NOMO-1 treated with DMSO at 0.1 percent for 48 hours (cell line): ENCODE data around the gene HOXA13.
A peak's percentile ranks its signal among the peaks of the same experiment; 100 is the strongest.

Experiments
- DNase-seq: peaks from one replicate; lab custom pipeline; 2025; ENCODE audit not compliant: unreplicated experiment; lab: John Stamatoyannopoulos, UW

HOXA13 gene

DNA sequence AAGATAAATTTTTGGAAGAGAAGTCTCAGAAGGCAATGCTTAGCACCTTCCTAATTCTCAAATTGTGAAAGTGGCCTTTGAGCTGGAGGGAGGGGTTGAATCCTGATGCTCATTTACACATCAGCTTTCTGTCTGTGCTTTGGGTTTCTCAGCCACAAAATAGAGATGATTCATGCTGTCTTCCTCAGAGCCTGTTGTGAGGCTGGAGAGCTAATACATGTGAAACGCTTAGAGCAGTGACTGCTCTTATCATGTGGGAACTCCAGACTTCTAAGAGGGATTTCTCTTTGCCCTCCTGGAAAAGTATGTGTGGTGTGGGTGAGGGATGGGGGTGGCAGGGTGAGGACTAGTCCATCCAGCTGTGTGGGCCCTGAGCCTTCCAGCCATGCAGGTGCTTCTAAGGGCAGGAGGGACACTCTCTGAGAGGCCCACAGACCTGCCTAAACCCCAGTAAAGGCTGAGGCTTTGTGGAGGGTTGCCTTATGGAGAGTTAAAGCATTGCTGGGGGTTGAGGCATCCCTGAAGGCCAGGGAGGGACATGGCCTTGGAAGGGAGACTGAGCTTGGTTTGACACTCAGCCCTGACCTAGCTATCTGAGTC, 37.9 kb upstream of the HOXA13 start:
- DNase-seq, result peak; percentile 54

- peak; percentile 27 for DNase-seq
Observed at GRCh38 chr7:27235387-27236311, 35.8 kb upstream of the HOXA13 start.

DNA sequence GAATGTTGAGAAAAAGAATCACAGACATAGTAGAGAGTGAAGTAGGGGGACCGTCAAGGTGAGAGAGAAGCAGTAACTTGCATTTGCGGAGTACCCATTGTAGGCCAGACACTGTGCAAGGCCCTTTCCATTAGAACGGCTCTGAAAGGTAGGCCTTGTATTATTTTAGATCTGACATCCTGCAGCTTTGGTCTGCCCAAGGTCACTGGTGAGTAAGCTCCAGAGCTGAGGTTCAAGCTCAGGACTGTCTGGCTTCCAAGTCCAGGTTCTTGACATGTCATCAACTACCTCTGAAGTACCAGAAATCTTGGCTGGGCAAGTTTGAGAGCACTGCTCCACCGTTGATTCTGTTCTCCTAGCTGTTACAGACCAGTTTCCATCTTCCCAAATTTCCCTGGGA, 29.6 kb upstream of the HOXA13 start:
- DNase-seq, result no peak

- DNase-seq, result no peak
Observed at GRCh38 chr7:27224983-27225934, 25.4 kb upstream of the HOXA13 start.

- DNase-seq, result no peak
Observed at GRCh38 chr7:27223941-27224575, 24.2 kb upstream of the HOXA13 start.

GRCh38 chr7:27221201-27221797, 21.4 kb upstream of the HOXA13 start:
- no peak for DNase-seq

- no peak for DNase-seq
Observed at GRCh38 chr7:27220440-27220955, 20.6 kb upstream of the HOXA13 start.

DNA sequence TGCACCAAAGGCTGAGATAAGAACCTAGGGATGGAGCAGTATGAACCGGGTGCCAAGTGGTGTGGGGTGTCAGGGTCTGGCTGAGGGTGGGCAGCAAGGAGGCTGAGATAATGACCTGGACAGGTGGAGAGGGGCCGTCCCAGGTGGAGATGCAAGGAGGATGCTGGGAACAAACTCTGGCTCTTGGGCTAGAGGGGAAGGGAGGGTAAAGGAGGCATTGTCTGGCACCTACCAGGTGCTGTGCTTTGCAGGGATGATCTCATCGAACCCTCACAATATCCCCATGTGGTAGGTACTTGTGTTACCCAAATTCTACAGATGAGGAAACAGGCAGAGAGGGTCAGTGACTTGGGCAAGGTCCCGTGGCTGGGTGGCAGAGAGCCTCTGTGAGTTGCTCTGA, 19.9 kb upstream of the HOXA13 start:
- DNase-seq, result no peak

DNA sequence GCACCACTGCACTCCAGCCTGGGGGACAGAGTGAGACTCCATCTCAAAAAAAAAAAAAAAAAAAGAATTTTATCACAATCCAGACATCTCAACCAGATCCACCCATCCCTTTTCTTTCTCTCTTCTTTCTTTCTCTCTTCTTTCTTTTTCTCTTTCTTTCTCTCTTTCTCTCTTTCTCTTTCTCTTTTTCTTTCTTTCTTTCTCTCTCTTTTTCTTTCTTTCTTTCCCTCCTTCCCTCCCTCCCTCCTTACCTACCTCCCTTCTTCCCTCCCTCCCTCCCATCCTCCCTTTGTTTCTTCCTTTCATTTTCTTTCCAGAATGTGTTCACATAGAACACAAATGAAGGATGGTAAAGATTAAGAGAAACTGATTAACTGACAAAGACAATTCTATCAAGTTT, 18.1 kb upstream of the HOXA13 start:
- DNase-seq, result no peak

GRCh38 chr7:27215356-27215755, 15.5 kb upstream of the HOXA13 start:
- DNase-seq, result no peak

- no peak for DNase-seq
Observed at GRCh38 chr7:27214239-27214950, 14.5 kb upstream of the HOXA13 start.

GRCh38 chr7:27213433-27214238, 13.7 kb upstream of the HOXA13 start:
- no peak for DNase-seq

GRCh38 chr7:27212497-27213432, 12.9 kb upstream of the HOXA13 start:
- DNase-seq, result no peak

DNA sequence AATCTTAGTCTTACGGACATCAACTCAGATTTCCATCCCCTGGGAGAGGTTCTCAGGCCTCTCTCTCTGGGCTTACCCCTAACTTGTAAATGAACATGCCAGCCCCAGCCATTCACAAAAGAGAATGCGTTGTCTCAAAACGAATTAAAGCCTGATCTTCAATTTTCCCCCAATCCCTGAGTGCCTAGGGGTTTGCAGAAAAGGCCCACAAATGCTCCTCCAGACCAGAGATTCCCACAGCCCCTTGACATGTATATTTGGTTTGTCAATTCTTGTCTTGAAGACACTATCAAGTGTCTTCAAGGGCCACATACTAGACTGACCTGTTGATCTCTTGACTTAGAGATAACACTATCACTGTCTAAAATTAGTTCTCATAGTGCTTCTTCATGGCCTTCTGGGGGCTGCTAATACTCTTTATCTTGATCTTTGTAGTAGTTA, 11.9 kb upstream of the HOXA13 start:
- DNase-seq, result no peak

- DNase-seq, result no peak
Observed at GRCh38 chr7:27211084-27211446, 11.2 kb upstream of the HOXA13 start.

DNA sequence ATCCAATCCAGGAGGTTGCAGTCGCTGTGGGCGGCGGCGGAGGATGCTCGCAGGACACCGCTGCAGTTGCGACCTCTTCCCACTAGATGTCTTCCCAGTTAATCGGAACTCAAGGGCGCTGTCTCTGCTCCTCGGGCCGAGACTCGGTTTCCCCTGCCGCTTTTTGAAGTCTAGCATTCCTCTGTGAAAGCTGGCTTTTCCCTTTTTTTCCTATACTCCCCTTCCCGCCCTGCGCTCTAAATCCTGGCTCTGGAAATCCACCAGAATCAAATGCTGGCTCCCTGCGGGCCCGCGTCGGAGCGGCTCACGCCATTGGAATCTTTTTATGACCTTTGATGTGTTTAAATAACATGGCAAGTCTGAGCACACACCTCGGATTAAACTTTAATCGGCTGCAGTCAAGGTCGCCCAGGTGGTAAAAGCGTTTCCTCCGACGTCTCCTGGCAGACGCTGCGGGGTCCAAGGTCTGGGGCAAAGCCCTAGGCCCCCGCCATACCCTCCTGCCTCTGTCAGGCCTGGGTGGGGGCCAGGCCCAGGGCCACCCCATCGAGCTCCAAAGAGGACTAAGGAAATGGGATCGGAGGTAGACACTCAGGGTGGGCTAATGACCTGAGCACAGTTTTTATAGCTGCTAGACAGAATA, 10.7 kb upstream of the HOXA13 start:
- DNase-seq, result peak; percentile 30

GRCh38 chr7:27209933-27210440, 10.1 kb upstream of the HOXA13 start:
- no peak for DNase-seq
